HepG2 (cell line): ENCODE measurements around the gene ZFAND2B. TPM values are rescaled to one million over a fixed set of nuclear protein-coding genes. Genes with fewer than 3 reads are reported as not detected.

Experiments
- ATAC-seq: fragments of 200-7000 bp; cut with Tn5 transposase; 3 replicates; pipeline ENCODE4 v1.9.1; 2020; ENCODE audit warnings: mild to moderate bottlenecking, moderate library complexity
- BruUV-seq: library from RNA; stranded (reverse); fragments of 400-500 nt; replicated peaks from 2 replicates; lab custom pipeline; 2021; lab: Mats Ljungman, UMichigan
- CTCF ChIA-PET: fragments of 300-600 bp; formaldehyde crosslinking; extraction: SDS; loops from one replicate; lab custom pipeline; 2021; ENCODE audit warnings: low total read pairs, inconsistent platforms, low intra/inter-chr PET ratio; lab: Yijun Ruan, JAX
- POLR2A ChIA-PET: fragments of 350-600 bp; sonication (Branson Sonifier 250); formaldehyde crosslinking; loops from one replicate; lab custom pipeline; 2020; ENCODE audit warnings: antibody characterized with exemption, inconsistent platforms; lab: Yijun Ruan, JAX
- DNase-seq: peaks from one replicate; pipeline ENCODE4 v3.0.0-alpha.2; 2015; ENCODE audit warnings: low spot score
- FAIRE-seq: peaks from 3 replicates; lab custom pipeline; 2011; peaks lifted over from hg19 to GRCh38; lab: Jason Lieb, UNC
- H2AFZ ChIP-seq: one replicate; pipeline ENCODE4 v1.6.1; 2011; ENCODE audit warnings: low read length, inconsistent platforms
- H3K27ac ChIP-seq: fragments of 300-600 bp; 3 replicates; pipeline ENCODE4 v1.8.0; 2011; ENCODE audit warnings: mixed run types, mild to moderate bottlenecking, mixed read lengths, low read length, inconsistent platforms; ENCODE audit not compliant: insufficient read depth; ENCODE audit errors: extremely low read length
- H3K27me3 ChIP-seq, 2 experiments: fragments of 200-600 bp in 1 of 2; 2 replicates in 1 of 2; 3 replicates in 1 of 2; pipeline versions ENCODE4 v1.6.0 to v1.8.0; 2011; ENCODE audit warnings: low read length in 2 of 2, mild to moderate bottlenecking in 2 of 2, moderate library complexity in 2 of 2, inconsistent platforms in 1 of 2; ENCODE audit not compliant: insufficient read depth in 2 of 2, control insufficient read depth in 1 of 2
- H3K36me3 ChIP-seq, 2 experiments: fragments of 200-600 bp in 1 of 2; replicated peaks in 1 of 2; 2 replicates in 1 of 2; 3 replicates in 1 of 2; pipeline versions ENCODE4 v1.5.1 to v1.8.0; 2011; ENCODE audit warnings: low read length in 2 of 2, inconsistent platforms in 1 of 2; ENCODE audit not compliant: insufficient read depth in 2 of 2, control insufficient read depth in 1 of 2
- H3K4me1 ChIP-seq: 2 replicates; pipeline ENCODE4 v1.5.1; 2012; ENCODE audit warnings: low read length, inconsistent platforms; ENCODE audit not compliant: insufficient read depth
- H3K4me2 ChIP-seq: 2 replicates; pipeline ENCODE4 v1.6.0; 2011; ENCODE audit warnings: low read depth, low read length, inconsistent platforms
- H3K4me3 ChIP-seq, 3 experiments: fragments of 200-600 bp in 1 of 3; sonication (generic), shearing (Covaris generic) in 1 of 3; replicated peaks in 1 of 3; 2 replicates each; pipeline ENCODE4 v1.5.1; 2011 to 2016; ENCODE audit warnings: low read length in 3 of 3, inconsistent platforms in 2 of 3, low read depth in 2 of 3, mild to moderate bottlenecking in 2 of 3, control low read depth in 1 of 3, mixed read lengths in 1 of 3; ENCODE audit not compliant: insufficient read depth in 1 of 3
- H3K79me2 ChIP-seq: one replicate; pipeline ENCODE4 v1.6.1; 2011; ENCODE audit warnings: low read length, inconsistent platforms; ENCODE audit not compliant: insufficient read depth
- H3K9ac ChIP-seq: 2 replicates; pipeline ENCODE4 v1.6.0; 2011; ENCODE audit warnings: mild to moderate bottlenecking, low read depth, low read length, inconsistent platforms; ENCODE audit not compliant: insufficient read depth
- H3K9me3 ChIP-seq: 2 replicates; pipeline ENCODE4 v1.5.1; 2012; ENCODE audit warnings: mild to moderate bottlenecking, low read length
- H4K20me1 ChIP-seq: 2 replicates; pipeline ENCODE4 v1.6.0; 2011; ENCODE audit warnings: inconsistent platforms, mild to moderate bottlenecking, low read length, moderate library complexity; ENCODE audit not compliant: insufficient read depth
- CAMTA2 ChIP-seq: sonication (generic); formaldehyde crosslinking; IDR thresholded peaks from 2 replicates; pipeline ENCODE4 v1.4.0; 2020; ENCODE audit warnings: mild to moderate bottlenecking, missing genetic modification reagents, borderline replicate concordance
- GMEB1 ChIP-seq: sonication (generic); formaldehyde crosslinking; IDR thresholded peaks from 2 replicates; pipeline ENCODE4 v1.5.1; 2020; ENCODE audit warnings: missing genetic modification reagents, mild to moderate bottlenecking, borderline replicate concordance
- HNRNPLL ChIP-seq: fragments of 200-400 bp; formaldehyde crosslinking; IDR thresholded peaks from 2 replicates; pipeline ENCODE4 v1.6.1; 2017; ENCODE audit warnings: mild to moderate bottlenecking, low read depth, low read length; ENCODE audit not compliant: poor library complexity, severe bottlenecking
- MED8 ChIP-seq: sonication (generic); formaldehyde crosslinking; IDR thresholded peaks from 2 replicates; pipeline ENCODE4 v1.8.1; 2023; ENCODE audit warnings: mild to moderate bottlenecking, missing genetic modification reagents; ENCODE audit not compliant: insufficient replicate concordance
- ZBTB7A ChIP-seq: sonication (generic); formaldehyde crosslinking; IDR thresholded peaks from 2 replicates; pipeline ENCODE4 v1.8.0; 2022; ENCODE audit warnings: mild to moderate bottlenecking, missing genetic modification reagents
- ZNF225 ChIP-seq: sonication (generic); formaldehyde crosslinking; IDR thresholded peaks from 2 replicates; pipeline ENCODE4 v1.4.0; 2020; ENCODE audit warnings: mild to moderate bottlenecking, missing genetic modification reagents
- ZNF407 ChIP-seq: sonication (generic); formaldehyde crosslinking; IDR thresholded peaks from one replicate; pipeline ENCODE4 v1.5.1; 2020; ENCODE audit warnings: mild to moderate bottlenecking, missing genetic modification reagents; ENCODE audit errors: not compliant biosample characterization
- ZNF460 ChIP-seq: sonication (generic); formaldehyde crosslinking; IDR thresholded peaks from 2 replicates; pipeline ENCODE4 v1.5.1; 2020; ENCODE audit warnings: missing genetic modification reagents, mild to moderate bottlenecking, borderline replicate concordance
- WGBS: methylation state at CpG from one replicate; pipeline ENCODE4 v1.1.6; 2017; ENCODE audit warnings: low lambda C conversion rate; 5-methylcytosine and 5-hydroxymethylcytosine counted together
- in situ Hi-C: cut with HindIII; loops from 2 replicates; pipeline ENCODE4 v1.10.0; 2017; ENCODE audit warnings: low pct_unique_long_range_greater_than_20kb; ENCODE audit not compliant: extremely low pct_ligation_motif_present
- intact Hi-C: fragments of 100-400 bp; cut with micrococcal nuclease; formaldehyde crosslinking; loops from one replicate; pipeline ENCODE4 v1.10.0; 2022; ENCODE audit not compliant: unreplicated experiment
- polyA plus RNA-seq, 8 experiments: library from polyadenylated mRNA; depleted of rRNA in 3 of 8; stranded (reverse) in 7 of 8; unstranded in 1 of 8; fragments of >200 nt; fragmentation: Illumina TruSeq in 4 of 8; extraction: Trizol in 4 of 8; gene quantifications; 2 replicates each; pipeline versions ENCODE4 v1.2.1 to v1.2.3, GENCODE V29; 2011 to 2016; ENCODE audit warnings: low read depth in 4 of 8, missing spikeins in 1 of 8, mixed read lengths in 1 of 8; ENCODE audit not compliant: insufficient read depth in 1 of 8
- total RNA-seq, 5 experiments: library from RNA; depleted of rRNA; stranded (reverse); fragments of >200 nt; fragmentation: Illumina TruSeq; extraction: Trizol; gene quantifications; 2 replicates each; pipeline ENCODE4 v1.2.3, GENCODE V29; 2016; ENCODE audit warnings: low read depth in 1 of 5

ZFAND2B gene
- total and polyA plus RNA-seq, 2 of the 13 experiments (the other 11 are each of a cell fraction or from before 2014, with no cell fraction given) = 53.3 to 115 TPM

- Histone ChIP-seq H3K27me3 (no peaks in the 10 kb centered on the region; a peak in 1 of 5 replicates), H3K4me3 (peak overlapping the region; percentile 65 to 86 (median 69)), H3K4me1 (peaks cover 54% of the 10 kb centered on the region), H3K36me3 (peaks cover 18 to 32% of the 10 kb centered on the region in 2 experiments), H2AFZ (no peak overlapping the region), H3K79me2 (peaks cover 6% of the 10 kb centered on the region), H3K9ac (peak overlapping the region; percentile 77), H3K4me2 (peak overlapping the region; percentile 100), H3K9me3 (no peaks in the 10 kb centered on the region), H3K27ac (peak overlapping the region; percentile 95), H4K20me1 (no peaks in the 10 kb centered on the region)
- intact Hi-C loops = loop anchor here (1.0 kb wide), 3 partner anchors 9 to 48 kb away; partner anchors contain the start of gene NHEJ1
- FAIRE-seq (peak; percentile 98), DNase-seq (peak; percentile 90), ATAC-seq (peak; percentile 53)
- CTCF ChIA-PET = interaction anchor here (2.6 kb wide), 1 partner anchor 37 kb away, joined by 8 read pairs; no protein-coding TSS in a partner anchor
- 4% methylated on average over 17 of the region's 17 CpGs for WGBS
- BruUV-seq = TSS peak; percentile 20
- in situ Hi-C loops = loop anchor here (5.0 kb wide), 1 partner anchor 36 kb away; the partner anchor contains the start of gene SLC23A3
- POLR2A ChIA-PET = interaction anchor here (0.7 to 5.6 kb wide), 22 partner anchors 9 to 363 kb away, joined by 3 to 227 read pairs (median 6); partner anchors contain the start of genes ABCB6, ANKZF1, ATG9A and CNPPD1
- TF ChIP-seq GMEB1 (peak; percentile 59), ZBTB7A (peak; percentile 93), MED8 (CRISPR knock-in tag) (no peak), HNRNPLL (no peak), ZNF407 (CRISPR knock-in tag) (no peak), ZNF225 (CRISPR knock-in tag) (0 out of 2 replicates have a peak, but pooled peaks have one; percentile 38), ZNF460 (no peak; the same call in 1 of the 2 replicates), CAMTA2 (CRISPR knock-in tag) (no peak)
Observed at GRCh38 chr2:219207884-219208740, 1.5 kb downstream of the ZFAND2B start.
